HCT116 (cell line): ENCODE results near the gene RAB8A.

ENCODE experiments used
- CEBPB ChIP-seq: IDR thresholded peaks from 2 replicates; pipeline ENCODE4 v1.6.1; 2012; ENCODE audit warnings: low read depth
- CTCF ChIP-seq, 3 experiments: fragments of 200-600 bp in 1 of 3; sonication (generic) in 1 of 3; IDR thresholded peaks in 2 of 3; conservative IDR thresholded peaks in 1 of 3; 2 replicates each; pipeline ENCODE4 v1.5.1; 2012 to 2017; ENCODE audit warnings: low read depth in 2 of 3, low read length in 2 of 3, antibody characterized with exemption in 1 of 3, borderline replicate concordance in 1 of 3, control low read depth in 1 of 3, mild to moderate bottlenecking in 1 of 3, mixed read lengths in 1 of 3, mixed run types in 1 of 3, moderate library complexity in 1 of 3; ENCODE audit not compliant: insufficient read depth in 1 of 3
- EZH2 ChIP-seq: fragments of 200-600 bp; sonication (generic); IDR thresholded peaks from 2 replicates; pipeline ENCODE4 v1.6.1; 2017; ENCODE audit warnings: antibody characterized with exemption, mixed run types
- EZH2phosphoT487 ChIP-seq: fragments of 200-600 bp; IDR thresholded peaks from 2 replicates; pipeline ENCODE4 v1.6.1; 2018; ENCODE audit warnings: antibody characterized with exemption, borderline replicate concordance
- JUND ChIP-seq: IDR thresholded peaks from 2 replicates; pipeline ENCODE4 v1.6.1; 2012
- MAX ChIP-seq: IDR thresholded peaks from 2 replicates; pipeline ENCODE4 v1.6.1; 2012
- POLR2A ChIP-seq: IDR thresholded peaks from 2 replicates; pipeline ENCODE4 v1.7.0; 2011; ENCODE audit warnings: borderline replicate concordance; ENCODE audit not compliant: insufficient read depth, insufficient read length; ENCODE audit errors: extremely low read depth
- POLR2AphosphoS5 ChIP-seq: IDR thresholded peaks from 2 replicates; pipeline ENCODE4 v1.6.1; 2011; ENCODE audit warnings: mild to moderate bottlenecking, low read depth, low read length, moderate library complexity
- SIN3A ChIP-seq: IDR thresholded peaks from 2 replicates; pipeline ENCODE4 v1.6.1; 2012; ENCODE audit warnings: low read depth
- SP1 ChIP-seq: IDR thresholded peaks from 2 replicates; pipeline ENCODE4 v1.6.1; 2012; ENCODE audit warnings: low read depth
- TCF7L2 ChIP-seq: IDR thresholded peaks from 2 replicates; pipeline ENCODE4 v1.7.0; 2011; ENCODE audit warnings: borderline replicate concordance, inconsistent platforms; ENCODE audit not compliant: insufficient read depth, insufficient read length; ENCODE audit errors: extremely low read depth
- YY1 ChIP-seq: IDR thresholded peaks from 2 replicates; pipeline ENCODE4 v1.6.1; 2011; ENCODE audit warnings: low read length, low read depth, moderate library complexity, mild to moderate bottlenecking; ENCODE audit not compliant: insufficient replicate concordance; ENCODE audit errors: extremely low read depth
- ZNF274 ChIP-seq: fragments of 200-500 bp; sonication (Bioruptor generic); IDR thresholded peaks from 2 replicates; pipeline ENCODE4 v1.6.1; 2014; ENCODE audit warnings: mild to moderate bottlenecking, low read depth, low read length, inconsistent platforms

- TF ChIP-seq MAX (no peak), TCF7L2 (no peak), CTCF (IDR thresholded peaks at IDR 0.05 in 2 of 3, conservative IDR thresholded peaks at IDR 0.05 in 1 of 3; ENCODE audit: borderline replicate concordance in 1 of 3, insufficient read depth in 1 of 3, low read depth in 2 of 3, low read length in 2 of 3) (no peak), EZH2 (no peak), JUND (no peak), SP1 (no peak), YY1 (no peak), POLR2A (no peak), ZNF274 (no peak), CEBPB (no peak), SIN3A (no peak), POLR2AphosphoS5 (no peak), EZH2phosphoT487 (no peak)
Measured at GRCh38 chr19:16104722-16105121, 7.0 kb upstream of the RAB8A start.
